KG1 (cell line): ENCODE measurements around the gene ECE1.
"Not testable (repeated sequence)": the region's sequence is repeated elsewhere in the genome, so short reads cannot be mapped to it uniquely, and the experiment has no call there.

Source experiments
- DNase-seq: peaks from one replicate; lab custom pipeline; 2025; lab: John Stamatoyannopoulos, UW

ECE1 gene

DNA sequence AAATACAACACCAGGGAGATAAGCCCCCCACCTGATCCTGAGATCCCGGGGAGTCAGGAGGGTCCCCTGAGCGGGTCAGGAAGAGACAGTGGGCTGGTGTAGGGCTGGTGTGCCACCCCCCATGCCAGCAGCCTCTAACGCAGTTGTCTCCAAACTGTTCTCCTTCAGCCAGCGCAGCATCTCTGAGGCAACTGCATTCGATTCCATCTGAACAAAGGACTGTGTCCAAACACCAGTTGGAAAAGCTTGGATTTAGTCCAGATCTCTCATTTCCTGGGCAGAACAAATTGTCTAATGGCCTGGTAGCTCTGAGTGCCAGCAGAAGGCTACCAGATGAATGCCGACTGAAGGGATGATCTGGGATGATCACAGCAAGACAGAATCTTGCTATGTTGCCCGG lies 69.4 kb downstream of the ECE1 start:
- DNase-seq = no peak

DNA sequence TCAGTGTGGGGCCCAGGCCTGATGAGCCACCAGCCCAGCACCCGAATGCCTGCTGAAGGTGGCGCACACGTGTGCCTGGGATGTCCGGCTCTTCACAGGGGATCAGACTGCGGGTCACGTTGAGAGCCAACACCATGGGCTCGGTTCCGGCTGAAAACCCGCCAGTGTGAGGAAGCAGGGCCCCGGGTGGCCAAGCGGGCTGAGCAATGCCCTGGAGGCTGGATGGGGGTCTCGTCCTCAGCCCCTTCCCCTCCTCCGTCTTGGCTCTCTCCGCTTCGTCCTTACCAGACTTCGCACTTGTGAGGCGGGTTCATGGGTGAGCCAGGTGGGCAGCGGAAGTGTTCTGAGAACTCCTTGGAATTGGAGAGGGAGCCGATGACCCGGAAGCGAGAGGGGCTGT lies 70.6 kb downstream of the ECE1 start:
- no peak for DNase-seq

GRCh38 chr1:21217812-21218596 lies 72.3 kb downstream of the ECE1 start:
- DNase-seq = no peak

DNA sequence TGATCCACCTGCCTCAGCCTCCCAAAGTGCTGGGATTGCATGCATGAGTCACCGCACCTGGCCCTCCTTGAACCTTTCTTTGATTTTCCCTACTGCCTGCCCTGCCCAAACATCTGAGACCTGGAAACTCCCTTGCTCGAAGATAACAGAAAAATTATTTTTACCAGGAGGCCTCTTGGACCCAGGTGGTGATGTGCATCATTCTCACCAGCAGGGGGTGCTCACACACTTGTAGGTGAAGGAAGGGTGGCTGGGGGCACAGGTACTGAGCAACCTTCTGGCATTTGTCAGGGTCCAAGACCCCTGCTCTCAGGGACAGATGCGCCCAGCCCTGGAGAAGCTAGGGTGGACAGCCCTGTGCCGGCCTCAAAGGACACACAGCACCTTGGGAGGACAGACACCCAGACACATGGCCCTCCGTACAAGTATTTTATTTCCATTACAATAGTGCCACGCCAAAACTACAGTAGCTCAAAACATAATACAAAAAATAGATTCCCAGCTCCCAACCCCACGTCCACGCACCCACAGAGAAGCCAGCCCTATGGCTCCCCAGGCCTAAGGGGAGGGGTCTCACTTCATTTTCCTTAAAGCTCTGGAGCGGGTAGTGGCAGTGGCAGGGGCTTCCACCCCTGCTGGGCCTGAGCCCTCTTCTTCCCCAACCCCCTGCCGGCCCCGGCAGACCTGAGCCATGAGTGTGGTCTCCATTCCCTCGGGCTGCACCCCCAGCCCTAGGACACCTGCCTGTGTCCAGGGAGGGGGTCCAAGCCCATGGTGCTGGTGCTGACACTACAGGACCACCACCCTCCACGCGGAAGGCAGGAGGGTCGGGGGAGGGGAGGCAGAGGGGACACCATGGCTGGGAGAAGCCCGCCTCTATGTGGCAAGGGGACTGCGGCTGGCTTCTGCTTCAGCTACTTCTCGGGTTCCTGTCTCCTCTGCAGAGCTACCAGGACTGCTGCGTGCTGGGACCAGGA lies 73.1 kb downstream of the ECE1 start:
- peak; percentile 16 for DNase-seq

DNA sequence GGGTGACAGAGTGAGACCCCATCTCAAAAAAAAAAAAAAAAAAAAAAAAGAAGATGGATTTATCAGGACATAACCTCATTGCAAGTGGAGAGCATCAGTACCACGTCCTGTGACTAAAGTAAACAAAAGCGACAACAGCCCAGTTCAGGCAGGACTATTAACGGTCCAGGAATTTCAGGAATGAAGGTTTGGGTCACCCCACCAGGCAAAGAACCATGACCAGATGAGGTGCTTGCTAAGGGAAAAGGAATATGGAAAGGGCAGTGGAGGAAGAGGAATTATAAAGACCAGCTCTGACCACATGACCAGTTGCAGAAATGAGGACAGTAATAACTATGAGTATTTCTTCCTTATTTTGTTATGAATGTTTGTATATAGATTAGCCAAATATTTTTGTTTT lies 78.1 kb downstream of the ECE1 start:
- DNase-seq = no peak

GRCh38 chr1:21208137-21208700 lies 82.0 kb downstream of the ECE1 start:
- DNase-seq = not testable (repeated sequence)

- DNase-seq = no peak
Measured at GRCh38 chr1:21206117-21206516, 84.1 kb downstream of the ECE1 start.

DNA sequence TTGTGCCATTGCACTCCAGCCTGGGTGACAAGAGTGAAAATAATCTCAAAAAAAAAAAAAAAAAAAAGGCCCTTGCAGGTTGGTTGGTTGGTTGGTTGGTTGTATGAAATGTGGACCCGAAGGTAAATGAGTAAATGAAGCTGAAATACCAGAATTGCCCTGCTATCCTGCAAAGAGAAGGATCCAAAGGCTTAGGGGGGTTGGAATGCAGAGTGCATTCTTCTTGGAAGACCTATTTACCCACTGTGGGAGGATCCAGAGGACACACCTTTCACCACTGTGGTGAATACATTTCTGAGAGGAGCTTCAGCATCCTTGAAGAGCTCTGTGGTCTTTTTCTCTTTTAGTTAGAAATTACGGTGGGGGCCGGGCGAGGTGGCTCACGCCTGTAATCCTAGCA lies 84.8 kb downstream of the ECE1 start:
- no peak for DNase-seq

GRCh38 chr1:21201650-21202049 lies 88.6 kb downstream of the ECE1 start:
- DNase-seq = no peak

DNA sequence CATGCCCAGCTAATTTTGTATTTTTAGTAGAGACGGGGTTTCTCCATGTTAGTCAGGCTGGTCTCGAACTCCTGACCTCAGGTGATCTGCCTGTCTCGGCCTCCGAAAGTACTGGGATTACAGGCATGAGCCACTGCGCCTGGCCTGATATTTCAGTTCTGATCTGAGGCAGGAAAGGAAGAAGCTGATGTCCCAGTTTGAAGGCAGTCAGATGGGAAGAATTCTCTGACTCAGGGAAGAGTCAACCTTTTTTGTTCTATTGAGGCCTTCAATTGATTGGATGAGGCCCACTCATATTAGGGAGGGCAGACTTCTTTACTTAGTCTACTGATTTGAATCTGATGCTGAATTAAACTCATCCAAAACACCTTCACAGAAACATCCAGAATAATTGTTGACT lies 89.0 kb downstream of the ECE1 start:
- DNase-seq = not testable (repeated sequence)

DNA sequence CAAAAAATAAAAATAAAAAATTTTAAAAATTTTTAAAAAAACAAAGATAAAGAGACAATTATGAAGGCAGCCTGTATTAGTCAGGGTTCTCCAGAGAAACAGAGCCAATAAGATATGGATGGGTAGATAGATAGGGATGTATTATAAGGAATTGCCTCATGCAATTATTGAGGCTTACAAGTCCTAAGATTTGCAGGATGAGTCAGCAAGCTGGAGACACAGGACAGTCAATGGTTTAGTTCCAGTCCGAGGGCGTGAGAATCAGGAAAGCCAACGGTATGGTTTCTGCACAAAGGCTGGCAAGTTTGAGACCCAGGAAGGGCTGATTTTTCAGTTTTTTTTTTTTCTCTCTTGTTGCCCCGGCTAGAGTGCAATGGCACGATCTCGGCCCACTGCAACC lies 89.5 kb downstream of the ECE1 start:
- no peak for DNase-seq

DNA sequence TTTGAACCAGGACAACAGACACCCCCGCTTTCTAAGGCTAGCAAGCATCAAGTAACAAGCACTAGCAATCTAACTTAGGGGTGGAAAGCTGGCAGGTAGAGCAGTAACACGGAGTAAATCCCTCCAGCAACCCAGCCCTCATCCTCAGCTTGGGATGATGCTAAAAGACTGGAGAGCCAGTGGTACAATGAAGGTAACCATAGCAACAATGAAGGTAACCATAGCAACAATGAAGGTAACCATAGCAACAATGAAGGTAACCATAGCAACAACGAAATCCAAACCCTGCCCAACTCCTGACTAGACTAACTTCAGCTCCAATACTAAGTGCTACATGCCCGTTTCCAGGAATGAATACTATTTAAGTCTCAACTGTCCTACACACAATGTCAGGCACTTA lies 91.3 kb downstream of the ECE1 start:
- DNase-seq = no peak

DNA sequence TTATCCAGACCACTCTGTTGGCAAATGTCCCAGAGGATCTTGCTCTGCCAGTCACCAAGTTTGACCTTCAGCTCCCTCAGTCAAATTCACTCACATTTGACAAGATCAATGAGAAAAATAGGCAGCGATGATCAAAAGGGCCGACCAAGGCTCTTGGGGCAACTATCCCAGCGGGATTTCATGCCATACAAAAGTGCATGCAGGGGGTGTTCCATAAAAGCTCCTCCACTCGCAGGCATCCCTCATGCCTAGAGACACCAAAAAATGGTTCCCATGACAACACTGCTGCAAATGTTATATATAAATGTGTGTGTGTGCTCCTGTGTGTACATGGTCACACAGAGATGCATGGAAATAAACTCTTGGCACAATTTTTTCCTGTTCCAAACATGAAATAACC lies 97.4 kb downstream of the ECE1 start:
- DNase-seq = no peak

DNA sequence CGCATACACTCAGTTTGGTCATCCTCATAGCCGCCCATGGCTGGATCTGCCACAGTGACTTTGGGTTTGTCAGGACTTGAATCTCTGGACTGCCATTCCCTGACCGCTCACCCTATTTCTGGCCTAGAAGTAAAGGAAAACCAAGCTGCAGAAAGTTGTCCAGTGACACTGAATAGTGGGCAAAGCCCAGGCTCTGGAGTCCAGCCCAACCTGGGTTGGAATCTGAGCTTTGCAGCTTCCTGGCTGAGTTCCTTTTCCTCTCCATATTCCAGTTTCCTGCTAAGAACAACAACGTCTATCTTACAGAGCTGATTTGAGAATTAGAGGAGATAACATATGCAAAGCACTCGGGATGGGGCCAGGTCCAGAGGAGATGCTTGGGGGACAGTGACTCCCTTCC lies 98.0 kb downstream of the ECE1 start:
- DNase-seq = no peak

DNA sequence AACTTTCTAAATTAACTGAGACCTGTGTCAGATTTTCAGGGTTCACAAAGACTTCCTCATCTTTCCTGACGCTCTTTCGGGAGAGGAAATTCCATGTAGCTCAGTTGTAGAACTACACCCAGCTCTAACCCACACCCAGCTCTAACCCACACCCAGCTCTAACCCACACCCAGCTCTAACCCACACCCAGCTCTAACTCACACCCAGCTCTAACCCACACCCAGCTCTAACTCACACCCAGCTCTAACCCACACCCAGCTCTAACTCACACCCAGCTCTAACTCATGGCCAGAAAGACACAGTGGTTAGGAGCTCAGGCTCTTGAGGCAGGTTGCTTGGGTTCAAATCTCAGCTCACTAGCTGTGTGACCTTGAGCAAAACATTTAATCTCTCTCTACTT lies 99.5 kb downstream of the ECE1 start:
- not testable (repeated sequence) for DNase-seq

GRCh38 chr1:21189906-21190500 lies 100.3 kb downstream of the ECE1 start:
- DNase-seq = no peak

GRCh38 chr1:21189421-21189820 lies 100.8 kb downstream of the ECE1 start:
- no peak for DNase-seq

DNA sequence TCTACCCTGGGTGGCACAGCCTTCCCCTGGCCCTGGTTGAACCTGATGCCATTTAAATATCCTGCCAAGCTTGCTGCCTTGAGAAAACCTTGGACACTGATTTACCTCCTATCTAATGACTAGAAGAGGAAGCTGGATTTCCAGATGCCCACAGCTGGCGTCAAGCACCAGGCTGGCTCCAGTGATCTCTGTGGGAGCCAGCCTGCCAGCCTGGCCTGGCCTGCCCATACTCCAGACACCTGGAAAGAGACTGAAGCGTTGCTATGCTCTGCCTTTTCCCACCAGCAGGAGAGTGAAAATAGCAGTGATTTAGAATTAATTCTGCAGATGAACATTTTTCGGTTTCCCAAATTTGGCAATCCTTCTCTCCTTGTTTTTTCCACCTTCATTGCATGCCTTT lies 102.0 kb downstream of the ECE1 start:
- DNase-seq = no peak

GRCh38 chr1:21185221-21185731 lies 105.0 kb downstream of the ECE1 start:
- DNase-seq = no peak

DNA sequence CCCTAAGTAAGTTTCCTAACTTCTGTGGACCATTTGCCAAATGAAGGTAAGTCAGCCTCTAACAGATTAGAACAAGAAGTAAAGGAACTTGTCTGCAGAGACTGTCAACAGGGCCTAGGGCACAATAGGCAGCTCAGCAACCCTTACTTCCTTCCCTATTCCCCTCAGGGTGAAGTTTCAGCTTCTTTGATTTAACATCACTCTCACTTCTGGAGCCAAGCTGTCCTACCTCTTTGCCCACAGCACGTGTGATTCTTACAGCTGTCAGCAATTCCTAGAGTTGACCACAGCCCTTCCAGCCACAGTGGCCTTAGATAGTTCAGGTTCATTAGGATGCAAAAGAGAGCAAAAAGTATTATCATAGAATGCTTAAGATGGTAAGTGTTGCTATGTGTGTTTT lies 106.0 kb downstream of the ECE1 start:
- DNase-seq = peak; percentile 47

DNA sequence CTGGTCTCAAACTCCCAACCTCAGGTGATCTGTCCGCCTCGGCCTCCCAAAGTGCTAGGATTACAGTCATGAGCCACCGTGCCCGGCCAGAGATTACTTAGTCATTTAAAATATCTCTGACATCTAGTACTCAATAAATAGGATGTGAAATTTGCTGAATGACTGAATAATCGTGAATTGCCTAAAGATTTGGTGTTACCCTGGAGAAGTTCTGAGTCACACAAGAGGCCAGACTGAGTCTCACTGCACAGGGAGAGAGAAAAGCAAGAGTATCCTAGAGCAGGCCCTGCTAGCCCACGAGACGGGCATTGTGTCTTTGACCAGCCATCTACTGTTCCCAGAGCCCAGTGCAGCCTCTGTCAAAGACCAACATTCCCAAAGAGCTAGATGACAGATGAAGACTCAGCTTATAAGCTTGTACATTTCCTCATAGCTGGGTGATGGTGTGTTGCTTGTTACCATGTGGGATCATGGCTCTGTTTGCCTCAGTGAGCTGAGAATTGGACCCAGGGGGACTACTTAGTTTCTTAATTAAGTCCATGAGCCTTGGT lies 108.0 kb downstream of the ECE1 start:
- DNase-seq = no peak

- DNase-seq = not testable (repeated sequence)
Measured at GRCh38 chr1:21178271-21178670, 112.0 kb downstream of the ECE1 start.
